ENCODE measurements around the gene FKBP8.

FKBP8 gene

DNA sequence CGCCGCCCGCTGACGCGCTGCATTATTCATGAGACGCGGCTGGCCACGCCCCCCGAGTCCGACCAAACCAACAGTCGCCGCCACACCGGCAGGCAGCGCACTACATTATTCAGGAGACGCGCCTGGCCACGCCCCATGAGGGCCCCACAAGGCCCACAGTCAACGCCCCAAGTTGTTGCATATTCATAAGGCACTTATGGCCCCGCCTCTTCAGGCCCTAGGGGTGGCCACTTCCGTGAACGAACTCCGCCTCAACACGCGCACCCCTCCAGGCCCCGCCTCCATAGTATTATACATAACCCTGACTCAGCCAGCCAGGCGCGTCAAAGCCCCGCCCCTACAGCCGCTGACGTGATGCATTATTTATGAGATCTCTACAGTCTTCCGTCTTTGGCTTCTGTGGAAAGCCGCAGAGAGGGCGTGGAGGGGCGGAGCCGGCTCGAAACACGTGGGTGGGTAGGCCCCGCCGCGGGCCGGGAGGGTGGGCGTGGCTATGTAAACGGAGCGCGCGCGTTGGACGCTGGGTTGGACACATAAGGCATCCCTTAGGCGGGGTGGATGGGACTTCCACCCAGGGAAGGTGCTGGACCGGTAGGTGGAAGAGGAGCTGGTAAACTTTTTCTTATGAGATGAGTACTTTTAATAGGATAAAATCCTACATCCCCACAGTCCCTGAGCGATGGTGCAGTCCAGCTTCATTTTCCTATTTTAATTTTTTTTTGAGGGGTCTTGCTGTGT is 21.1 kb downstream of the FKBP8 start:
- Histone ChIP-seq H3K4me1 (ENCODE audit: control insufficient read depth, insufficient read depth, low read length) (0 out of 2 replicates have a peak, but pooled peaks cover 2% of the 10 kb centered on the region), H3K4me3 (ENCODE audit: low read length) (peak overlapping the region; percentile 95; the same call in 1 of the 2 replicates), H3K9me3 (ENCODE audit: control insufficient read depth, insufficient read depth, low read length) (no peaks in the 10 kb centered on the region), H3K36me3 (ENCODE audit: control insufficient read depth, insufficient read depth, low read length) (no peaks in the 10 kb centered on the region), H3K27me3 (ENCODE audit: control insufficient read depth, insufficient read depth, low read length) (no peaks in the 10 kb centered on the region), H3K27ac (ENCODE audit: low read length) (no peak overlapping the region)
- no CpG with 5 or more reads among the region's 51 CpGs for WGBS (ENCODE audit: insufficient coverage, insufficient read length)
- DNase-seq (ENCODE audit: low read depth, low spot score): peak; percentile 99

GRCh38 chr19:18521692-18522123 is 21.7 kb downstream of the FKBP8 start, which contains the start of gene ELL:
Gene ELL (minus strand): TSS chr19:18522070. CDS start chr19:18522055, 15 bp downstream.
- H3K4me3 ChIP-seq (ENCODE audit: low read length): peak within 1 kb of the TSS; percentile 95
- no peaks in the 10 kb centered on the region for H3K9me3 ChIP-seq (ENCODE audit: control insufficient read depth, insufficient read depth, low read length)
- no peaks in the 10 kb centered on the region for H3K27me3 ChIP-seq (ENCODE audit: control insufficient read depth, insufficient read depth, low read length)
- H3K36me3 ChIP-seq (ENCODE audit: control insufficient read depth, insufficient read depth, low read length): no peaks in the 10 kb centered on the region
- no peak within 1 kb of the TSS for H3K27ac ChIP-seq (ENCODE audit: low read length)
- no CpG with 5 or more reads among the region's 52 CpGs for WGBS (ENCODE audit: insufficient coverage, insufficient read length)
- 0 out of 2 replicates have a peak, but pooled peaks cover 2% of the 10 kb centered on the region for H3K4me1 ChIP-seq (ENCODE audit: control insufficient read depth, insufficient read depth, low read length)
- DNase-seq (ENCODE audit: low read depth, low spot score): no peak

GRCh38 chr19:18520848-18521691 is 22.3 kb downstream of the FKBP8 start:
- Histone ChIP-seq H3K27ac (ENCODE audit: low read length) (no peak overlapping the region), H3K4me3 (ENCODE audit: low read length) (peak overlapping the region; percentile 95), H3K36me3 (ENCODE audit: control insufficient read depth, insufficient read depth, low read length) (no peaks in the 10 kb centered on the region), H3K4me1 (ENCODE audit: control insufficient read depth, insufficient read depth, low read length) (0 out of 2 replicates have a peak, but pooled peaks cover 2% of the 10 kb centered on the region), H3K9me3 (ENCODE audit: control insufficient read depth, insufficient read depth, low read length) (no peaks in the 10 kb centered on the region), H3K27me3 (ENCODE audit: control insufficient read depth, insufficient read depth, low read length) (no peaks in the 10 kb centered on the region)
- DNase-seq (ENCODE audit: low read depth, low spot score): no peak
- no CpG with 5 or more reads among the region's 41 CpGs for WGBS (ENCODE audit: insufficient coverage, insufficient read length)

- no peak for DNase-seq (ENCODE audit: low read depth, low spot score)
- Histone ChIP-seq H3K27me3 (ENCODE audit: control insufficient read depth, insufficient read depth, low read length) (no peaks in the 10 kb centered on the region), H3K9me3 (ENCODE audit: control insufficient read depth, insufficient read depth, low read length) (no peaks in the 10 kb centered on the region), H3K36me3 (ENCODE audit: control insufficient read depth, insufficient read depth, low read length) (no peaks in the 10 kb centered on the region), H3K4me1 (ENCODE audit: control insufficient read depth, insufficient read depth, low read length) (0 out of 2 replicates have a peak, but pooled peaks cover 2% of the 10 kb centered on the region), H3K4me3 (ENCODE audit: low read length) (peak overlapping the region; percentile 95; the same call in 1 of the 2 replicates), H3K27ac (ENCODE audit: low read length) (no peak overlapping the region)
- WGBS (ENCODE audit: insufficient coverage, insufficient read length): no CpG with 5 or more reads among the region's 22 CpGs
Observed at GRCh38 chr19:18519962-18520847, 23.2 kb downstream of the FKBP8 start.

DNA sequence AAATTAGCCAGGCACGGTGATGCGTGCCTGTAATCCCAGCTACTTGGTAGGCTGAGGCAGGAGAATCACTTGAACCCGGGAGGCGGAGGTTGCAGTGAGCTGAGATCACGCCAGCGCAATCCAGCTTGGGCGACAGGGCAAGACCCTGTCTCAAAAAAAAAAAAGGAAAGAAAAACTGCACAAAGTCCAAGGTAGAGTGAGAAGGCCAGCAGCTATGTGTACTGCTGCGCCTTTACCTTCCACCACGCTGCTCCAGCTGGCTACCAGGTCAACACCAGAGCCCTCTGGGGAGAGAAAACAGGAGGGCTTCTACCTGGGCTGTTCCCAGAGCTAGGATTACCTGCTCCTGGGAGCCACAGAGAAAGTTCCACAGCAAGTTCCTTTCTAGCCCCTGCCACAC is 24.7 kb downstream of the FKBP8 start:
- no peaks in the 10 kb centered on the region for H3K27me3 ChIP-seq (ENCODE audit: control insufficient read depth, insufficient read depth, low read length)
- H3K4me1 ChIP-seq (ENCODE audit: control insufficient read depth, insufficient read depth, low read length): 0 out of 2 replicates have a peak, but pooled peaks cover 2% of the 10 kb centered on the region
- DNase-seq (ENCODE audit: low read depth, low spot score): no peak
- no peak overlapping the region for H3K4me3 ChIP-seq (ENCODE audit: low read length)
- H3K36me3 ChIP-seq (ENCODE audit: control insufficient read depth, insufficient read depth, low read length): no peaks in the 10 kb centered on the region
- no peak overlapping the region for H3K27ac ChIP-seq (ENCODE audit: low read length)
- no CpG with 5 or more reads among the region's 9 CpGs for WGBS (ENCODE audit: insufficient coverage, insufficient read length)
- no peaks in the 10 kb centered on the region for H3K9me3 ChIP-seq (ENCODE audit: control insufficient read depth, insufficient read depth, low read length)

DNA sequence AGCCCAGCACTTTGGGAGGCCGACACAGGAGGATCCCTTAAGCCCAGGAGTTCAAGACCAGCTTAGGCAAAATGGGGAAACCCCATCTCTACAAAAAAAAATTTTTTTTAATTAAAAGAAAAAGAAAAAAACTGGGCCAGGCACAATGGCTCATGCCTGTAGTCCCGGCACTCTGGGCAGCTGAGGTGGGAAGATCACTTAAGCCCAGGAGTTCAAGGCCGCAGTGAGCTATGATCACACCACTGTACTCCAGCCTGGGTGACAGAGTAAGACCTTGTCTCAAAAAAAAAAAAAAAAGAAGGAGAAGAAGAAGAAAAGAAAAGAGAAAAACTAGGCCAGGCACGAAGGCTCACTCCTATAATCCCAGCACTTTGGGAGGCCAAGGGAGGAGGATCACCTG is 25.8 kb downstream of the FKBP8 start:
- Histone ChIP-seq H3K4me3 (ENCODE audit: low read length) (no peak overlapping the region), H3K27me3 (ENCODE audit: control insufficient read depth, insufficient read depth, low read length) (no peaks in the 10 kb centered on the region), H3K27ac (ENCODE audit: low read length) (no peak overlapping the region), H3K9me3 (ENCODE audit: control insufficient read depth, insufficient read depth, low read length) (no peaks in the 10 kb centered on the region), H3K36me3 (ENCODE audit: control insufficient read depth, insufficient read depth, low read length) (no peaks in the 10 kb centered on the region), H3K4me1 (ENCODE audit: control insufficient read depth, insufficient read depth, low read length) (peaks cover 2% of the 10 kb centered on the region; the same call in 1 of the 2 replicates)
- no peak for DNase-seq (ENCODE audit: low read depth, low spot score)
- WGBS (ENCODE audit: insufficient coverage, insufficient read length): no CpG with 5 or more reads among the region's 4 CpGs

- H3K36me3 ChIP-seq (ENCODE audit: control insufficient read depth, insufficient read depth, low read length): no peaks in the 10 kb centered on the region
- peaks cover under 1% of the 10 kb centered on the region; the same call in 1 of the 2 replicates for H3K4me1 ChIP-seq (ENCODE audit: control insufficient read depth, insufficient read depth, low read length)
Observed at GRCh38 chr19:18515959-18516358, 27.4 kb downstream of the FKBP8 start.

GRCh38 chr19:18514800-18515682 is 28.3 kb downstream of the FKBP8 start:
- no peak for DNase-seq (ENCODE audit: low read depth, low spot score)
- H3K27ac ChIP-seq (ENCODE audit: low read length): no peak overlapping the region
- no peaks in the 10 kb centered on the region for H3K9me3 ChIP-seq (ENCODE audit: control insufficient read depth, insufficient read depth, low read length)
- no peaks in the 10 kb centered on the region; the same call in 1 of the 2 replicates for H3K4me1 ChIP-seq (ENCODE audit: control insufficient read depth, insufficient read depth, low read length)
- no peaks in the 10 kb centered on the region for H3K27me3 ChIP-seq (ENCODE audit: control insufficient read depth, insufficient read depth, low read length)
- H3K36me3 ChIP-seq (ENCODE audit: control insufficient read depth, insufficient read depth, low read length): no peaks in the 10 kb centered on the region
- no CpG with 5 or more reads among the region's 17 CpGs for WGBS (ENCODE audit: insufficient coverage, insufficient read length)
- no peak overlapping the region for H3K4me3 ChIP-seq (ENCODE audit: low read length)

More at GRCh38 chr19:18515959-18516358, 27.4 kb downstream of the FKBP8 start:
- Histone ChIP-seq H3K27ac (ENCODE audit: low read length) (no peak overlapping the region), H3K27me3 (ENCODE audit: control insufficient read depth, insufficient read depth, low read length) (no peaks in the 10 kb centered on the region), H3K4me3 (ENCODE audit: low read length) (no peak overlapping the region), H3K9me3 (ENCODE audit: control insufficient read depth, insufficient read depth, low read length) (no peaks in the 10 kb centered on the region)
- DNase-seq (ENCODE audit: low read depth, low spot score): no peak
- no CpG with 5 or more reads among the region's 5 CpGs for WGBS (ENCODE audit: insufficient coverage, insufficient read length)

- H3K9me3 ChIP-seq (ENCODE audit: control insufficient read depth, insufficient read depth, low read length): no peaks in the 10 kb centered on the region
- H3K27ac ChIP-seq (ENCODE audit: low read length): no peak overlapping the region
- H3K4me3 ChIP-seq (ENCODE audit: low read length): no peak overlapping the region
- H3K4me1 ChIP-seq (ENCODE audit: control insufficient read depth, insufficient read depth, low read length): no peaks in the 10 kb centered on the region; the same call in 1 of the 2 replicates
- no CpG with 5 or more reads among the region's 11 CpGs for WGBS (ENCODE audit: insufficient coverage, insufficient read length)
- no peaks in the 10 kb centered on the region for H3K36me3 ChIP-seq (ENCODE audit: control insufficient read depth, insufficient read depth, low read length)
- H3K27me3 ChIP-seq (ENCODE audit: control insufficient read depth, insufficient read depth, low read length): no peaks in the 10 kb centered on the region
- no peak for DNase-seq (ENCODE audit: low read depth, low spot score)
Observed at GRCh38 chr19:18513868-18514267, 29.5 kb downstream of the FKBP8 start.

Data from iPS DF 6.9 (cell line).